NCI-H69 (cell line): ENCODE results near the gene MCAM.

Experiments
- DNase-seq: peaks from one replicate; lab custom pipeline; 2025; lab: John Stamatoyannopoulos, UW

Gene MCAM

GRCh38 chr11:119330237-119330636 is 13.3 kb upstream of the MCAM start:
- no peak for DNase-seq

DNA sequence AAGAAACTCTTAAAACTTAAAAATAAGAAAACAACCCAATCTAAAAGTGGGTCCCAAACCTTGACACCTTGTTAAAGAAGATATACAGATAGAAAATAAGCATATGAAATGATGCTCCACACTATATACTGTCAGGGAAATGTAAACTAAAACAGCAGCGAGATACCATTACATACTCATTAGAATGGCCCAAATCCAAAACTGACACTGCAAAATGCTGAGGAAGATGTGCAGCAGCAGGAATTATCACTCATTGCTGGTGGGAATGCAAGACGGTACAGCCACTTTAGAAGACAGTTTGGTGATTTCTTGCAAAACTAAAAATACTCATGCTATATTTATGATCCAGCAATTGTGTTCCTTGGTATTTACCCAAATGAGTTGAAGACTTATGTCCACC is 12.4 kb upstream of the MCAM start:
- DNase-seq: no peak

- DNase-seq: peak; percentile 56
These were observed 7.3 kb upstream of the MCAM start for GRCh38 chr11:119324189-119324588.

DNA sequence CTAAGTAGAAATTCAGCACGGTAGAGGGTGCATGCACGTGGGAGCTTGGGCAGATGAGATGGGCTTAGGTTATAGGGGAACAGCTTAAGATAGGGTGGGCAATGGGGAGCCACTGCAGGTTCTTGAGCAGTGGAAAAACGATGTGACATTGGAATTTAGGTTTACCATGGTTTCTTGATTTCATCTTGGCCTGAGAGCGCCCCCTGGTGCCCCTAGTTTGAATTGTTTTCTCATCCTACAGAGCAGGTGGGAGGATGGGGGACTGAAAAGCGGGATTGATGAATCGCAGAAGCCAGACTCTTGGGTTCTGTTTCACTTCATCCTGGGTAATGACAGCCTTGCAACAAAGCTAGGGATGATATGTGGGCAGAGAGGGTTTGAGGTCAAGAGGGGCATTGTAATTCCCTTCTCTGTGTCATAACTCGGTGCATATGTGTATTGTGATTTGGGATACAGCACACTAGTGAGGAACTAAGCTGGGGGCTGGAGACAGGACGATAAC is 6.7 kb upstream of the MCAM start:
- DNase-seq: peak; percentile 86

GRCh38 chr11:119322921-119323531 is 6.1 kb upstream of the MCAM start:
- no peak for DNase-seq

- peak; percentile 29 for DNase-seq
These were observed 5.4 kb upstream of the MCAM start for GRCh38 chr11:119322360-119322739.

- peak; percentile 80 for DNase-seq
These were observed 4.0 kb upstream of the MCAM start for GRCh38 chr11:119320776-119321524.

- peak; percentile 44 for DNase-seq
These were observed 3.4 kb upstream of the MCAM start for GRCh38 chr11:119320240-119320775.

- peak; percentile 13 for DNase-seq
These were observed 2.8 kb upstream of the MCAM start for GRCh38 chr11:119319700-119320239.

DNA sequence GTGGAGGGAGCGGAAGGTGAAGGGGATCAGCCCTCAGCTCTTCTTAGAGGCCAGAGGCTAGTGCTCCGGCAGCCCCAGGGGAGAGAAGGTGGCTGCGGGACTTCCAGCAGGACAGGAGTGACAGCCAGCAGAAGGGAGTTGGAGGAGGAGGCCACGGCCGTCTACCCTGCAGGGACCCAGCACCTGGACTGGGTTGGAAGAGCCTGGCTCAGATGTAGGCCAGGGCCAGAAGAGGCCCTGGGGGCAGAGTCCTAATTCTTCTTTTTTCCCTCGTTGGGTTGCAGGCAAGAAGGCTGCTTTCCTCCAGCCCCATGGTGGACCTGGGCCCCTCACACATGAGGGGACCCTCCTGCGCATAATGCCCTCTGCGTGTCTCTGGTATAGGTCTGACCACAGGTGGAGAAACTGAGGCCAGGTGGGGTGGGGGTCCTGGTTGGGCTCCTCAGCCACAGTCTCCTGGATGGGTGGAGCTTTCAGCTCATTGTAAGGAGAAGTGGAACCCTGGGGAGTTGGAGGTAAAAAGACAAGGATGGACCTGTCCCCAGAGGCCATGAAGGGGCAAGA is 2.3 kb upstream of the MCAM start:
- DNase-seq: no peak

GRCh38 chr11:119318240-119319135 is 1.6 kb upstream of the MCAM start:
- DNase-seq: peak; percentile 24

GRCh38 chr11:119317592-119318239 is 786 bp upstream of the MCAM start:
- DNase-seq: no peak

- peak; percentile 91 for DNase-seq
These were observed 758 bp downstream of the MCAM start for GRCh38 chr11:119316016-119316728.

- peak; percentile 90 for DNase-seq
These were observed 1.6 kb downstream of the MCAM start for GRCh38 chr11:119315131-119316015.

DNA sequence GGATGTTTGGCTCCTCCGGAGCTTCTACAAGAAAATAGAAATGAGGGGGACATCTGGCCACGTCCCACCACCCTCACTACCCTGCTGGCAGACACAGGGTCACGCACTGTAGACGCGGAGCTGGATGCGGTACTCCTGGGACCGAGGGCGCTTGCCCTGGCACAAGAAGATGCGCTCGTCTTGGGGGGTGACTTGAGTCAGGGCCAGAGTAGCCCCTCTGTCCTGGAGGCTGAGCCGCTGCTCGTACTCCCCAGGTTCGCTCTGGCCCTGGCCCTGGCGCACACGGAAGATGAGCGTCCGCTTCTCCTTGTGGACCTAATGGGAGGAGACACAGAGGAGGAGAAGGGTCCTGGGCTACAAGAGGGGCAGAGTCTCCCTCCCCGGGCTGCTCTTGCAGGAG is 2.2 kb downstream of the MCAM start:
- DNase-seq: no peak

DNA sequence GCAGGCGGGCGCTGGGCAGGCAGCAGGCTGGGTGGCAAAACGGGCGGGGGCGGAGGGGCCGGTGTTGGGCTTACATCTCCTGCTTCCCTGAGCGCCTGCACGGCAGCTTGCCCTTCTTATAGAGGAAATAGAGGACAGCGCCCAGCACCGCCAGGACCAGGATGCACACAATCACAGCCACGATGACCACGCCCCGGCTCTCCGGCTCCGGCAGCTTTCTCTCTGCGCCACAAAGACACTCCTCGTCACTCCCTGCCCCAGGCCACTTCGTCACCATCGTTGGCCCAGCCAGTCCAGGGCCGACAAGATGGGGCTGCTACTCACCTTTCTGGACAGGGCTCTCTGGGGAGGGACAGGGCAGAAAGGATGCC is 6.3 kb downstream of the MCAM start:
- no peak for DNase-seq

DNA sequence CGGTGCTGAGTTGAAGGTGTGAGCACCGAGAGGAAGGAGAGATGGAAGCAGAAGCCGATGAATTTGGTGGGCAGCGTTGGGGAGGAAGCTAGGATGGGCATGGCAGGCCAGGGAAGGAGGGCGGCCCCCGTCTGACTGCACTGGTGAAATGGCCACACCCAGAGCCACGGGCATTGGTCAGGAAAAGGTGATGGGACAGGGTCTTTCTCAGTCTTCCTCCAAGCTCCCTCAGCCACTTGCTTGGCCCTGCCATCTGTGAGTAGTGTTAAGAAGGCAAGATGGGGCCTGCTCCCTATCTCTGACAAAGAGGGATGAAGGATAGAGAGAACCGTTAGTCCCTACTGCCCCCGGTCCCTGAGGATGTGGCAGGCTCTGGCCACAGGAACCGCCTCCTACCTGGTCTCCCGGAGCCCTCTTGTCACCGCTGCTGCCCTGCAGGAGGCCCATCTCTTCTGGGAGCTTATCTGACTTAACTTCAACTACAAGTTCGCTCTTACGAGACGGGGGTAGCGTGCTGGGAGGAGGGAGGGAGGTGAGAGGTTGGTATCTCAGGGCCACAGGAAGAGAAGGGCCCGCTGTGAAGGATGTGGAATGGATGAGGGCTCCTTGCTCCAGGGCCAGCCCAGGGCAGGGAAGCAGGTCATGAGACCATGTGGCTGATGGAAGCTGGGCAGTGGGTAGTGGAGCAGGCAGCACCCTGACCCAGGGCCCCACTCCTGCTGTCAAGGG is 6.8 kb downstream of the MCAM start:
- no peak for DNase-seq

- no peak for DNase-seq
These were observed 7.5 kb downstream of the MCAM start for GRCh38 chr11:119309411-119309810.

GRCh38 chr11:119307974-119308373 is 9.0 kb downstream of the MCAM start:
- DNase-seq: no peak
